CD8-positive, alpha-beta memory T cell (primary cell): Measurements from ENCODE around the gene MAP1LC3B. TPM values are rescaled to one million over a fixed set of nuclear protein-coding genes. Genes with fewer than 3 reads are reported as not detected.

Source experiments
- CTCF ChIA-PET: fragments of 350-600 bp; sonication (Branson Sonifier 250); formaldehyde crosslinking; loops from one replicate; lab custom pipeline; 2021; ENCODE audit warnings: antibody characterized with exemption; lab: Charles Lee
- POLR2A ChIA-PET: fragments of 350-600 bp; sonication (Branson Sonifier 250); formaldehyde crosslinking; loops from one replicate; lab custom pipeline; 2021; ENCODE audit warnings: antibody characterized with exemption; lab: Charles Lee
- DNase-seq, 5 donors: peaks; one replicate each; pipeline versions ENCODE4 v3.0.0 to v3.0.0-alpha.2; 2020 to 2022; ENCODE audit warnings: mixed read lengths in 1 of 5
- H3K27ac ChIP-seq: one replicate; pipeline ENCODE4 v1.7.0; 2013; ENCODE audit warnings: low read depth, mild to moderate bottlenecking, low read length, moderate library complexity
- H3K27me3 ChIP-seq: 2 replicates; pipeline ENCODE4 v1.7.0; 2013; ENCODE audit warnings: low read length, mild to moderate bottlenecking; ENCODE audit not compliant: insufficient read depth, poor library complexity, severe bottlenecking
- H3K36me3 ChIP-seq: 2 replicates; pipeline ENCODE4 v1.7.0; 2013; ENCODE audit warnings: mild to moderate bottlenecking, low read length, moderate library complexity; ENCODE audit not compliant: insufficient read depth
- H3K4me1 ChIP-seq: 2 replicates; pipeline ENCODE4 v1.7.0; 2013; ENCODE audit warnings: mild to moderate bottlenecking, low read length, moderate library complexity; ENCODE audit not compliant: insufficient read depth
- H3K4me3 ChIP-seq: 2 replicates; pipeline ENCODE4 v1.7.0; 2013; ENCODE audit warnings: mild to moderate bottlenecking, low read length
- H3K9me3 ChIP-seq: 2 replicates; pipeline ENCODE4 v1.7.0; 2013; ENCODE audit warnings: mild to moderate bottlenecking, low read length
- H3K27ac Mint-ChIP-seq, 8 donors: one replicate each; pipeline ENCODE4 v1.8.0; 2020 to 2021; ENCODE audit warnings: mixed read lengths in 8 of 8, mild to moderate bottlenecking in 6 of 8, inconsistent platforms in 3 of 8, moderate library complexity in 3 of 8
- H3K27me3 Mint-ChIP-seq, 2 donors: one replicate each; pipeline ENCODE4 v1.8.0; 2020 to 2021; ENCODE audit warnings: mixed read lengths in 2 of 2, mild to moderate bottlenecking in 1 of 2, moderate library complexity in 1 of 2
- H3K36me3 Mint-ChIP-seq, 3 donors: one replicate each; pipeline ENCODE4 v1.8.0; 2020 to 2021; ENCODE audit warnings: mixed read lengths in 3 of 3, inconsistent platforms in 1 of 3, mild to moderate bottlenecking in 1 of 3
- H3K4me1 Mint-ChIP-seq, 3 donors: one replicate each; pipeline ENCODE4 v1.8.0; 2020 to 2021; ENCODE audit warnings: mixed read lengths in 3 of 3, inconsistent platforms in 1 of 3, mild to moderate bottlenecking in 1 of 3
- H3K4me3 Mint-ChIP-seq, 7 donors: one replicate each; pipeline ENCODE4 v1.8.0; 2020 to 2021; ENCODE audit warnings: mixed read lengths in 7 of 7, mild to moderate bottlenecking in 6 of 7, moderate library complexity in 4 of 7, inconsistent platforms in 2 of 7
- H3K9me3 Mint-ChIP-seq, 5 donors: one replicate each; pipeline ENCODE4 v1.8.0; 2020 to 2022; ENCODE audit warnings: mixed read lengths in 5 of 5, mild to moderate bottlenecking in 3 of 5, moderate library complexity in 2 of 5, inconsistent platforms in 1 of 5
- polyA plus RNA-seq: library from polyadenylated mRNA; unstranded; fragments of 300-500 nt; fragmentation: Illumina TruSeq; gene quantifications from one replicate; pipeline ENCODE4 v1.2.3, GENCODE V29; 2021
- total RNA-seq, 2 experiments: library from RNA; stranded (reverse); gene quantifications; one replicate each; pipeline ENCODE4 v1.2.3, GENCODE V29; 2021

The MAP1LC3B gene
- total and polyA plus RNA-seq, 3 experiments from 2014 or later = 47.1 to 151 (median 51.5) TPM

DNA sequence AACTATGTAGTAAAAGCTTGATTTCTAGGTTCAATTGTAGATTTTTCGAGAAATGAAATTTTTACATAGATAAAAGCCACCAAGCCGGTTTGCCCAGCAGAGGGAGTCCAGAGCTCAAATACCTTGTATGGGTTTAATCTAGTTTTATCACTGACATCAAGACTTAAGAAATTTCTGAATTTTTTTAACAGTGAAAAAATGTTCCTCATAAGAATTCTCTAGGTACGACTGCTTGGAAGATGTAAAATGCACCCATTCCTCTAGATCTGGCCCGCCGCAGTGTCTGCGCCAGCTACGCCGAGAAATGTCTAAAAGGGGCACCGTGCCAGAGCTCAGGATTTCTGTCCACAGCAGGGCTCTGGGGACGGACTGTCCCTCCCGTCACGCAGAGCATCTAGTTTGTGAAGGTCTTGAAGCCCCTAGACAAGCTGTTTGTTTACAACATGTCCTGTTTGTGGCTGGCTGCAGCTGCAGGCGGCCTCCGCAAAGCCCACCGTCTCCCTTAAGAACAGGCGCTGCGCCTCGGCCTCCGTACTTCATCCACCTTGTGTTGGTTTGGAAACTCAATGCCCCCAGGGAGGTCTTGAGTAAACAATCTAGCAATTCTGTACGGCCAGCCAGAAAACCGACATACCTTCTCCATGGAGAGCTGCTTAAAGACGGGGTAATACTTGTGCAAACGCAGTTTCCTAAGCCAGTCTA lies 24.8 kb downstream of the MAP1LC3B start:
- H3K36me3 Mint-ChIP-seq = peaks cover 4 to 72% (median 12%) of the 10 kb centered on the region in 3 donors
- no peak overlapping the region for H3K27ac Mint-ChIP-seq
- Histone ChIP-seq H3K4me1 (no peaks in the 10 kb centered on the region), H3K9me3 (no peaks in the 10 kb centered on the region), H3K4me3 (no peak overlapping the region), H3K27me3 (no peaks in the 10 kb centered on the region), H3K27ac (no peak overlapping the region), H3K36me3 (peaks cover 12% of the 10 kb centered on the region)
- DNase-seq = peak in 1 of 5 donors; percentile 32
- no peaks in the 10 kb centered on the region for H3K4me1 Mint-ChIP-seq
- H3K9me3 Mint-ChIP-seq = no peaks in the 10 kb centered on the region
- CTCF ChIA-PET = interaction anchor here (1.5 to 2.2 kb wide), 3 partner anchors 10 to 219 kb away, joined by 4 to 14 read pairs (median 5); no protein-coding TSS in a partner anchor
- no peaks in the 10 kb centered on the region for H3K27me3 Mint-ChIP-seq
- POLR2A ChIA-PET = no interaction called here
- no peak overlapping the region for H3K4me3 Mint-ChIP-seq

GRCh38 chr16:87417528-87417910 lies 25.4 kb downstream of the MAP1LC3B start:
- Histone ChIP-seq H3K27ac (no peak overlapping the region), H3K9me3 (no peaks in the 10 kb centered on the region), H3K4me3 (no peak overlapping the region), H3K4me1 (no peaks in the 10 kb centered on the region), H3K27me3 (no peaks in the 10 kb centered on the region), H3K36me3 (peaks cover 12% of the 10 kb centered on the region)
- no peak overlapping the region for H3K27ac Mint-ChIP-seq
- no peaks in the 10 kb centered on the region for H3K27me3 Mint-ChIP-seq
- H3K36me3 Mint-ChIP-seq = peaks cover 5 to 71% (median 14%) of the 10 kb centered on the region in 3 donors
- no peaks in the 10 kb centered on the region for H3K4me1 Mint-ChIP-seq
- ChIA-PET CTCF (interaction anchor here (1.5 to 2.2 kb wide), 3 partner anchors 9 to 218 kb away, joined by 4 to 14 read pairs (median 5); no protein-coding TSS in a partner anchor), POLR2A (no interaction called here)
- DNase-seq = no peak
- H3K4me3 Mint-ChIP-seq = no peak overlapping the region
- H3K9me3 Mint-ChIP-seq = no peaks in the 10 kb centered on the region

- ChIA-PET CTCF (interaction anchor here (2.2 kb wide), 1 partner anchor 217 kb away, joined by 14 read pairs; no protein-coding TSS in a partner anchor), POLR2A (no interaction called here)
These were observed 26.1 kb downstream of the MAP1LC3B start for GRCh38 chr16:87418216-87418615.

DNA sequence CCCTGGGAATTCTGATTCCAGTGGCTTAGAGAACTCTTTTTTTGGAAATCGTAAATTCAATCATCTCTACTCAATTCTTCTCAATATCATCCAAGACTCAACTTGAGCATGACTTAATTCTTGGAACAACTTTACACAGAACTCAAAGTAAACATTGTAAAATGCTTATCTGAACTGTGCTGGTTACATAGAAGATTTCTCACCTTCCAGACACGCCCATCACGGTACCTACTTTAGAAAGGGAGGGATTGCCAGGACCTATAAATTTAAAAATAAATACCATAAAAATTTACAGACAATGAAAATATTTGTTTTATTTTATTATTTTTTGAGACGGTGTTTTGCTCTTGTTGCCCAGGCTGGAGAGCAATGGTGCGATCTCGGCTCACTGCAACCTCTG lies 26.5 kb downstream of the MAP1LC3B start:
- H3K27me3 ChIP-seq = no peaks in the 10 kb centered on the region
- DNase-seq = no peak
- POLR2A ChIA-PET = no interaction called here
- no peak overlapping the region for H3K27ac Mint-ChIP-seq
- H3K27me3 Mint-ChIP-seq = no peaks in the 10 kb centered on the region
- H3K27ac ChIP-seq = no peak overlapping the region
- no peak overlapping the region for H3K4me3 Mint-ChIP-seq
- H3K36me3 ChIP-seq = peaks cover 12% of the 10 kb centered on the region
- H3K4me1 ChIP-seq = no peaks in the 10 kb centered on the region
- H3K36me3 Mint-ChIP-seq = peaks cover 5 to 68% (median 15%) of the 10 kb centered on the region in 3 donors
- H3K9me3 Mint-ChIP-seq = no peaks in the 10 kb centered on the region
- H3K4me1 Mint-ChIP-seq = no peaks in the 10 kb centered on the region
- H3K9me3 ChIP-seq = no peaks in the 10 kb centered on the region
- no peak overlapping the region for H3K4me3 ChIP-seq
- CTCF ChIA-PET = no interaction called here

More at GRCh38 chr16:87418216-87418615, 26.1 kb downstream of the MAP1LC3B start:
- DNase-seq = no peak
- no peaks in the 10 kb centered on the region for H3K4me1 Mint-ChIP-seq
- no peak overlapping the region for H3K27ac Mint-ChIP-seq
- H3K4me1 ChIP-seq = no peaks in the 10 kb centered on the region
- peaks cover 12% of the 10 kb centered on the region for H3K36me3 ChIP-seq
- no peaks in the 10 kb centered on the region for H3K9me3 Mint-ChIP-seq
- H3K4me3 Mint-ChIP-seq = no peak overlapping the region
- H3K36me3 Mint-ChIP-seq = peaks cover 5 to 70% (median 14%) of the 10 kb centered on the region in 3 donors
- H3K27me3 Mint-ChIP-seq = no peaks in the 10 kb centered on the region
- H3K4me3 ChIP-seq = no peak overlapping the region
- no peaks in the 10 kb centered on the region for H3K9me3 ChIP-seq
- H3K27ac ChIP-seq = no peak overlapping the region
- no peaks in the 10 kb centered on the region for H3K27me3 ChIP-seq

DNA sequence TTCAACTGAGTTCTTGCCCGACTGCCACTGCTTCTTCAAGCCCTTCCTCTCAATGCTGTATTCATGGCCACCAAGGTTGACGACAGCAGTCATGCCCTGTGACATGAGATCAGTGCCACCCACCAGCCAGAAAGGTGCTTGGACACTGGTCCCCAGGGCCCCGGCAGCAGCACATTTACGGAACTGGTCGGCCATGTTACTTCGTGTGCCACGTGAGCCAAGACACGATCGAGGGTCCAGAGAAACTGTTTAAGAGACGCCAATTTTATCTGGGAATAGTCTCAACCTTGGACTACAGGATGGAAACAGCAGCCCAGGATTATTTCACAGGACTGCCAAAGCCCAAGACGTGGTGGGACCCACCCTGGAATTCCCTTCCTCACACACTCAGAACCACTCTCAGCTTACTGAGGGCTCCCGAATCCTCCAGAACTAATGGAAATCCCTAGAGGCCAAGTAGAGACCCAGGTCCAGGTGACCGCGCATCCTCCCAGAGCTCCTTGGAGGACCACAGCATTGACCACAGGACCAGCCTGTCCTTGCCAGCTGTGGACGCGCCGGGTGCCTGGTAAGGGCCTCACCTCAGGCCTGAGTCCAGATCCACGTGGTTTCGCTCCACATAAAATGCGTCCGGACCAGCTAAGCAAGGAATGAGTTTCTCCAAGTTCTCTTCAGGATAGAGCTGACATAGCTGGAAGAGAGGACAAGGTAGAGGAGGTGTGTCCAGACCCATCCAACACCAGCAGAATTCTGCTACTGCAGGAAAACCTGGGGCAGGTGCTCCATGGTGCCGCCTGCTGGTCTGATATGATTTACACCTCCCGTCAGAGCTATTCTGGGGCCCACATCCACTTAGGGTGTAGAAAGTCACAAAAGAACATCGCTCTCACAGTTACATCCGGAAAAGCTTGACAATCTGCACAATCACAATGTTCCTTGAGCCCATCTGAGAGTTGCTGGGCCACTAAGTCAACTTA lies 28.2 kb downstream of the MAP1LC3B start:
- Mint-ChIP-seq H3K4me1 (no peaks in the 10 kb centered on the region), H3K4me3 (no peak overlapping the region), H3K9me3 (no peaks in the 10 kb centered on the region), H3K27ac (peak overlapping the region in 1 of 8 donors; percentile 23), H3K27me3 (no peaks in the 10 kb centered on the region), H3K36me3 (peaks cover 5 to 69% (median 16%) of the 10 kb centered on the region in 3 donors)
- no peak for DNase-seq
- ChIA-PET POLR2A (no interaction called here), CTCF (interaction anchor here (1.6 kb wide), 1 partner anchor 216 kb away, joined by 4 read pairs; no protein-coding TSS in a partner anchor)
- no peaks in the 10 kb centered on the region for H3K9me3 ChIP-seq
- H3K4me3 ChIP-seq = no peak overlapping the region
- no peaks in the 10 kb centered on the region for H3K4me1 ChIP-seq
- peaks cover 12% of the 10 kb centered on the region for H3K36me3 ChIP-seq
- H3K27ac ChIP-seq = no peak overlapping the region
- no peaks in the 10 kb centered on the region for H3K27me3 ChIP-seq

DNA sequence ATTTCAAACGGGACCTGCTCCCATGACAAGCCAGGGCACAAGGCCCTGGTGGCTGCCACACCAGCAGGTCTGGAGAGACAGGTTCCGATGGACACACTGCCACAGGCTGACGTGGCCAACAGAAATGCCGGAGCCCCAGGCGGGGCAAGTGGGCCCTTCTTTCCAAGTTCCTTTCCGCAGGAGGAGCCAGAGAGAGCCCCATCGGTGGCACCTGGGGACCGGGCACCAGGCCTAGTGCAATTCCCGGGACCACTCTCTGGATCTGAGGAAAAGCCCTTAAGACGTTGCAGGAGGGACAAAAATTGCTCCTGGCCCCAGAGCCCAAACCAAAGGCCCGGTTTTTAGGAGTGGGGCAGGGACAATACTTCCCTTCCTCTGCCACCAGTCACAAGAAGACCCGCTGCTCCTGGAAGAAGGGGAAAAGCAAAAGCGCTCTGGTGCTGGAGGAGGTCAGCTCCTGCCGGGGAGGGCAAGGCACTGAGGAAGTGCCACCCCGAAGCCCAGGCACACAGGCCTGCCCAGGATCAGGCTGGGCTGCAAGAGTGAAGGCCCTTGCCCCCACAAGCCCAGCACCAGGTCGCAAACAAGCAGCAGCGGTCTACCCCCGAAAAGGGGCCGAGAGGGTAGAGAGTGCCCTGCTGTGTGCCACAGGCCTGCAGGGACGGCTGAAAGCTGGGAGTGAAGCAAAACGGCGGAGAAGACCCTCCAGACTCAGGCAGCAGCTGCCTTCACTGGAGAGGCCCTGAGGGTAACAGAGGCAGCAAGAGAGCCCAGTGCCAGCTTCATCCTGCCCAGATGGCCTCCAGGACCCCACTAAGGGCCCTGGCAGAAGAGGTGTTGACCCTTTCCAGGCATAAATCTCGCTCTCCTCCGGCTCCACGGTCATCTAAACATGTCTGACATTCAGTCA lies 29.1 kb downstream of the MAP1LC3B start:
- POLR2A ChIA-PET = no interaction called here
- H3K9me3 ChIP-seq = no peaks in the 10 kb centered on the region
- CTCF ChIA-PET = interaction anchor here (1.6 kb wide), 1 partner anchor 215 kb away, joined by 4 read pairs; no protein-coding TSS in a partner anchor
- Mint-ChIP-seq H3K27me3 (no peaks in the 10 kb centered on the region), H3K4me3 (no peak overlapping the region), H3K9me3 (no peaks in the 10 kb centered on the region), H3K27ac (peak overlapping the region in 1 of 8 donors; percentile 7), H3K36me3 (peaks cover 5 to 71% (median 19%) of the 10 kb centered on the region in 3 donors), H3K4me1 (no peaks in the 10 kb centered on the region)
- no peak overlapping the region for H3K4me3 ChIP-seq
- H3K36me3 ChIP-seq = peaks cover 12% of the 10 kb centered on the region
- H3K27ac ChIP-seq = no peak overlapping the region
- H3K27me3 ChIP-seq = no peaks in the 10 kb centered on the region
- no peaks in the 10 kb centered on the region for H3K4me1 ChIP-seq
- no peak for DNase-seq

DNA sequence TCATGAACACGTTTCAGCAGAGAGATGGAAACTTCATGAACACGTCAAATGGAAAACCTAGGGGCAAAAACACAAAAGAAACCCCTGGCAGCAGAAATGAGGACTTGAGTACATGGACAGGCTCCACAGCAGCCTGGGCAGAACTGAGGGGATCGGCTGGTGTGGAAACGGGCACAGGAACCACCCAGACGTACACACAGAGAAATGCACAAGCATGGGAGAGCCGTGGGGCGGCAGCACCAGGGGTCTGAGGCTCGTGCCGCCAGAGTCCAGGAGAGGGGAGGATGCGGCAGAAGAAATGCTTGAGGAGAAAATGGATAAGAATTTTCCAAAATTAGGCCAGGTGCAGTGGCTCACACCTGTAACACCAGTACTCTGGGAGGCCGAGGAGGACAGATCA lies 30.0 kb downstream of the MAP1LC3B start:
- POLR2A ChIA-PET = no interaction called here

More for the DNA sequence above, 30.0 kb downstream of the MAP1LC3B start:
- Mint-ChIP-seq H3K9me3 (no peaks in the 10 kb centered on the region), H3K27me3 (no peaks in the 10 kb centered on the region), H3K27ac (peak overlapping the region in 3 of 8 donors; percentile 7 to 26 (median 23)), H3K36me3 (peaks cover 5 to 65% (median 21%) of the 10 kb centered on the region in 3 donors), H3K4me1 (no peaks in the 10 kb centered on the region), H3K4me3 (no peak overlapping the region)
- H3K27me3 ChIP-seq = no peaks in the 10 kb centered on the region
- H3K36me3 ChIP-seq = peaks cover 12% of the 10 kb centered on the region
- no peaks in the 10 kb centered on the region for H3K9me3 ChIP-seq
- no peak for DNase-seq
- CTCF ChIA-PET = no interaction called here
- H3K4me3 ChIP-seq = no peak overlapping the region
- no peak overlapping the region for H3K27ac ChIP-seq
- no peaks in the 10 kb centered on the region for H3K4me1 ChIP-seq
